CD14-positive monocyte (primary cell): Measurements from ENCODE around the gene LTBP2. TPM values are rescaled to one million over a fixed set of nuclear protein-coding genes. Genes with fewer than 3 reads are reported as not detected.

Experiments used
- DNase-seq, 3 donors: peaks; one replicate each; pipeline ENCODE4 v3.0.0-alpha.2; 2011 to 2022
- H2AFZ ChIP-seq: 2 replicates; pipeline ENCODE4 v1.6.0; 2012; ENCODE audit warnings: mild to moderate bottlenecking, low read depth, low read length, inconsistent platforms; ENCODE audit not compliant: insufficient read depth, poor library complexity, severe bottlenecking
- H3K27ac ChIP-seq, 2 donors: 1 replicate in 1 of 2; 2 replicates in 1 of 2; pipeline ENCODE4 v1.5.1; 2012 to 2013; ENCODE audit warnings: low read length in 2 of 2, control low read depth in 1 of 2, inconsistent platforms in 1 of 2, low read depth in 1 of 2, mild to moderate bottlenecking in 1 of 2
- H3K27me3 ChIP-seq, 2 donors: one replicate each; pipeline versions ENCODE4 v1.6.0 to v1.6.1; 2011 to 2013; ENCODE audit warnings: low read length in 2 of 2; ENCODE audit not compliant: control insufficient read depth in 2 of 2, insufficient read depth in 2 of 2
- H3K36me3 ChIP-seq, 2 donors: replicated peaks in 1 of 2; 1 replicate in 1 of 2; 2 replicates in 1 of 2; pipeline versions ENCODE4 v1.5.1 to v1.6.1; 2012 to 2013; ENCODE audit warnings: low read length in 2 of 2, control low read depth in 1 of 2, inconsistent platforms in 1 of 2, mild to moderate bottlenecking in 1 of 2; ENCODE audit not compliant: insufficient read depth in 2 of 2, control insufficient read depth in 1 of 2
- H3K4me1 ChIP-seq, 2 donors: 1 replicate in 1 of 2; 2 replicates in 1 of 2; pipeline versions ENCODE4 v1.5.1 to v1.6.1; 2012 to 2013; ENCODE audit warnings: low read length in 2 of 2, control low read depth in 1 of 2, inconsistent platforms in 1 of 2, mild to moderate bottlenecking in 1 of 2, moderate library complexity in 1 of 2; ENCODE audit not compliant: insufficient read depth in 2 of 2, control insufficient read depth in 1 of 2
- H3K4me2 ChIP-seq: replicated peaks from 2 replicates; pipeline ENCODE3; 2012; ENCODE audit warnings: low read length, moderate library complexity, mild to moderate bottlenecking; ENCODE audit not compliant: poor library complexity, severe bottlenecking; ENCODE audit errors: extremely low read depth
- H3K4me3 ChIP-seq, 3 experiments: fragments of 200-600 bp in 1 of 3; sonication (generic) in 1 of 3; replicated peaks in 1 of 3; 1 replicate in 2 of 3; 2 replicates in 1 of 3; pipeline ENCODE4 v1.5.1; 2011 to 2013; ENCODE audit warnings: low read length in 3 of 3, mild to moderate bottlenecking in 3 of 3, control low read depth in 2 of 3, low read depth in 2 of 3, inconsistent platforms in 1 of 3, moderate library complexity in 1 of 3
- H3K79me2 ChIP-seq: 2 replicates; pipeline ENCODE4 v1.6.0; 2012; ENCODE audit warnings: mild to moderate bottlenecking, control low read depth, inconsistent platforms, low read length, moderate library complexity; ENCODE audit not compliant: insufficient read depth
- H3K9ac ChIP-seq: 2 replicates; pipeline ENCODE4 v1.6.0; 2017; ENCODE audit warnings: low read length, mild to moderate bottlenecking; ENCODE audit not compliant: insufficient read depth, poor library complexity, severe bottlenecking
- H3K9me3 ChIP-seq, 2 donors: replicated peaks in 1 of 2; 1 replicate in 1 of 2; 2 replicates in 1 of 2; pipeline versions ENCODE4 v1.5.1 to v1.6.1; 2012 to 2013; ENCODE audit warnings: low read length in 2 of 2, control low read depth in 1 of 2; ENCODE audit not compliant: control insufficient read depth in 1 of 2, insufficient read depth in 1 of 2
- H4K20me1 ChIP-seq: 2 replicates; pipeline ENCODE4 v1.6.0; 2012; ENCODE audit warnings: mild to moderate bottlenecking, low read length, control low read depth, moderate library complexity; ENCODE audit not compliant: insufficient read depth
- H3K27ac Mint-ChIP-seq, 7 donors: one replicate each; pipeline ENCODE4 v1.8.0; 2020; ENCODE audit warnings: mild to moderate bottlenecking in 7 of 7, mixed read lengths in 7 of 7, moderate library complexity in 6 of 7, inconsistent platforms in 2 of 7
- H3K27me3 Mint-ChIP-seq, 3 donors: one replicate each; pipeline ENCODE4 v1.8.0; 2021 to 2022; ENCODE audit warnings: low read depth in 3 of 3, mild to moderate bottlenecking in 3 of 3, mixed read lengths in 3 of 3, moderate library complexity in 3 of 3, inconsistent platforms in 1 of 3
- H3K36me3 Mint-ChIP-seq, 2 donors: one replicate each; pipeline ENCODE4 v1.8.0; 2020; ENCODE audit warnings: mixed read lengths in 2 of 2, inconsistent platforms in 1 of 2, mild to moderate bottlenecking in 1 of 2
- H3K4me1 Mint-ChIP-seq: one replicate; pipeline ENCODE4 v1.8.0; 2020; ENCODE audit warnings: mild to moderate bottlenecking, mixed read lengths
- H3K4me3 Mint-ChIP-seq, 2 donors: one replicate each; pipeline ENCODE4 v1.8.0; 2020; ENCODE audit warnings: mild to moderate bottlenecking in 2 of 2, mixed read lengths in 2 of 2, moderate library complexity in 1 of 2
- H3K9me3 Mint-ChIP-seq, 7 donors: one replicate each; pipeline ENCODE4 v1.8.0; 2020 to 2022; ENCODE audit warnings: mixed read lengths in 7 of 7, mild to moderate bottlenecking in 6 of 7, moderate library complexity in 6 of 7, inconsistent platforms in 2 of 7
- WGBS: methylation state at CpG from one replicate; pipeline ENCODE4 v1.1.5; 2013; ENCODE audit warnings: missing lambda C conversion rate; ENCODE audit not compliant: insufficient coverage; 5-methylcytosine and 5-hydroxymethylcytosine counted together
- intact Hi-C, 2 donors: fragments of 100-400 bp; cut with micrococcal nuclease; formaldehyde crosslinking; loops; one replicate each; pipeline versions ENCODE4 v1.15.0 to v1.15.1; 2023
- polyA plus RNA-seq, 3 donors: library from polyadenylated mRNA; depleted of rRNA in 1 of 3; unstranded in 2 of 3; stranded (reverse) in 1 of 3; fragments of 300-500 nt in 2 of 3; fragments of >200 nt in 1 of 3; fragmentation: Illumina TruSeq in 2 of 3; gene quantifications; 1 replicate in 2 of 3; 2 replicates in 1 of 3; pipeline ENCODE4 v1.2.3, GENCODE V29; 2012 to 2021
- TF ChIP-seq, protein P1 (sequence below): fragments of 200-600 bp; IDR thresholded peaks from one replicate; pipeline ENCODE4 v1.8.0; 2022; ENCODE audit warnings: antibody characterized with exemption, mild to moderate bottlenecking

The LTBP2 gene
- polyA plus RNA-seq, 3 donors, result 0.04 to 0.24 (median 0.11) TPM

DNA sequence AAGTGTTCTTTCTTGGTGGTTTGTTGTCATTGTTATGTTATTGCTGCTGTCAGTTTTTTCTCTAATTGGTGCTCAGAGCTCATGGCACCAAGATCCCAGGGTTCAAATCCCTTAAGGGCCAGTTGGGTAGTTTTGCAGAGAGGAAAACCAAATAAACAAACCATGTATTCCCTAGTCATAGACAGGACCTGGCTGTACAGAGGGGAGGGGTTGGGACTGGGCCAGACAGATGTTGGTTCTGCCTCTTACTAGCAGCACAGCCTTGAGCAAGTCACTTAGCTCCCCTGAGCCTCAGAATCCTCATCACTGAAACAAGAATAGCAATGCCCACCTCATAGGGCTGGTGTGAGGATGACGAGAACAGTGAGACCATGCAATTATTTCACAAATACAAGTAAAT is 53.4 kb downstream of the LTBP2 start:
- Histone ChIP-seq H3K36me3 (no peaks in the 10 kb centered on the region), H3K9ac (no peak overlapping the region), H3K4me2 (no peak overlapping the region), H3K4me3 (no peak overlapping the region), H3K4me1 (no peaks in the 10 kb centered on the region), H3K9me3 (no peaks in the 10 kb centered on the region), H4K20me1 (no peaks in the 10 kb centered on the region), H3K79me2 (no peaks in the 10 kb centered on the region), H2AFZ (no peak overlapping the region), H3K27ac (no peak overlapping the region), H3K27me3 (peaks cover 0 to 2% of the 10 kb centered on the region in 2 donors)
- intact Hi-C loops, result no loop called here
- no peak overlapping the region for H3K4me3 Mint-ChIP-seq
- no peak for DNase-seq
- TF ChIP-seq, protein P1, sequence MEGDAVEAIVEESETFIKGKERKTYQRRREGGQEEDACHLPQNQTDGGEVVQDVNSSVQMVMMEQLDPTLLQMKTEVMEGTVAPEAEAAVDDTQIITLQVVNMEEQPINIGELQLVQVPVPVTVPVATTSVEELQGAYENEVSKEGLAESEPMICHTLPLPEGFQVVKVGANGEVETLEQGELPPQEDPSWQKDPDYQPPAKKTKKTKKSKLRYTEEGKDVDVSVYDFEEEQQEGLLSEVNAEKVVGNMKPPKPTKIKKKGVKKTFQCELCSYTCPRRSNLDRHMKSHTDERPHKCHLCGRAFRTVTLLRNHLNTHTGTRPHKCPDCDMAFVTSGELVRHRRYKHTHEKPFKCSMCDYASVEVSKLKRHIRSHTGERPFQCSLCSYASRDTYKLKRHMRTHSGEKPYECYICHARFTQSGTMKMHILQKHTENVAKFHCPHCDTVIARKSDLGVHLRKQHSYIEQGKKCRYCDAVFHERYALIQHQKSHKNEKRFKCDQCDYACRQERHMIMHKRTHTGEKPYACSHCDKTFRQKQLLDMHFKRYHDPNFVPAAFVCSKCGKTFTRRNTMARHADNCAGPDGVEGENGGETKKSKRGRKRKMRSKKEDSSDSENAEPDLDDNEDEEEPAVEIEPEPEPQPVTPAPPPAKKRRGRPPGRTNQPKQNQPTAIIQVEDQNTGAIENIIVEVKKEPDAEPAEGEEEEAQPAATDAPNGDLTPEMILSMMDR, result no peak
- H3K4me1 Mint-ChIP-seq, result peaks cover 3% of the 10 kb centered on the region
- no CpG with 5 or more reads among the region's 1 CpG for WGBS
- peaks cover under 1 to 10% (median 2%) of the 10 kb centered on the region in 3 donors for H3K27me3 Mint-ChIP-seq
- H3K9me3 Mint-ChIP-seq, result no peaks in the 10 kb centered on the region
- no peak overlapping the region for H3K27ac Mint-ChIP-seq
- H3K36me3 Mint-ChIP-seq, result no peaks in the 10 kb centered on the region

DNA sequence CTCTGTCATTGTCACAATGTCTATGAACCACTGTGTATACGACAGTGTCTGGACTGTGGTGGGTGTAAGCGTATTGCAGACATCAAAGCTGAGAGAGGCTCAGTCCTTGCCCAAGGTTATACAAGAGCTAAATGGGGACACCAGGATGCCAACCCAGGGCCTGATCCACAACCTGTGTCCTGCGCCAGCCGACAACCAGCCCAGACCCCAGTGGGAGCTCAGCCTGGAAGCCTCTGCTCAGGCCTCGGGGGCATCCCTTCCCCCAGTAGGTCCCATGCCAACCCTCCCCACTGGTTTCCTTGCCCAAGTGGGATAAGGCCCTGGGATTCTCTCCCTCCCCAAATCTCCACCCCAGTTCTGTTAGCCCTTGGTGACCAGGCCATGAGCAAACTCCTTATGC is 54.3 kb downstream of the LTBP2 start:
- H3K4me1 ChIP-seq, result no peaks in the 10 kb centered on the region
- no peak overlapping the region for H3K4me3 Mint-ChIP-seq
- no peaks in the 10 kb centered on the region for H3K36me3 Mint-ChIP-seq
- H3K4me2 ChIP-seq, result no peak overlapping the region
- H3K27ac ChIP-seq, result no peak overlapping the region
- H2AFZ ChIP-seq, result no peak overlapping the region
- H3K4me3 ChIP-seq, result no peak overlapping the region
- no peaks in the 10 kb centered on the region for H4K20me1 ChIP-seq
- H3K9me3 ChIP-seq, result no peaks in the 10 kb centered on the region
- H3K79me2 ChIP-seq, result no peaks in the 10 kb centered on the region
- peaks cover 2 to 16% (median 4%) of the 10 kb centered on the region in 3 donors for H3K27me3 Mint-ChIP-seq
- no peak overlapping the region for H3K9ac ChIP-seq
- intact Hi-C loops, result no loop called here
- H3K36me3 ChIP-seq, result no peaks in the 10 kb centered on the region
- H3K4me1 Mint-ChIP-seq, result peaks cover 1% of the 10 kb centered on the region
- no peak for DNase-seq
- TF ChIP-seq, protein P1, result no peak
- no peak overlapping the region for H3K27ac Mint-ChIP-seq
- H3K9me3 Mint-ChIP-seq, result no peaks in the 10 kb centered on the region
- peaks cover 0 to 2% of the 10 kb centered on the region in 2 donors for H3K27me3 ChIP-seq
- 98% methylated on average over 5 of the region's 5 CpGs for WGBS
